Stimulated activated CD8-positive, alpha-beta memory T cell treated with anti-CD3 and anti-CD28 coated beads, Interleukin-2, amount 100 ng/mL, for 48 hours (primary cell): ENCODE results near the gene CXCL12.

Experiments
- DNase-seq, 2 donors: peaks; one replicate each; pipeline ENCODE4 v3.0.0-alpha.2; 2020; ENCODE audit warnings: low read depth in 2 of 2

CXCL12 gene

DNA sequence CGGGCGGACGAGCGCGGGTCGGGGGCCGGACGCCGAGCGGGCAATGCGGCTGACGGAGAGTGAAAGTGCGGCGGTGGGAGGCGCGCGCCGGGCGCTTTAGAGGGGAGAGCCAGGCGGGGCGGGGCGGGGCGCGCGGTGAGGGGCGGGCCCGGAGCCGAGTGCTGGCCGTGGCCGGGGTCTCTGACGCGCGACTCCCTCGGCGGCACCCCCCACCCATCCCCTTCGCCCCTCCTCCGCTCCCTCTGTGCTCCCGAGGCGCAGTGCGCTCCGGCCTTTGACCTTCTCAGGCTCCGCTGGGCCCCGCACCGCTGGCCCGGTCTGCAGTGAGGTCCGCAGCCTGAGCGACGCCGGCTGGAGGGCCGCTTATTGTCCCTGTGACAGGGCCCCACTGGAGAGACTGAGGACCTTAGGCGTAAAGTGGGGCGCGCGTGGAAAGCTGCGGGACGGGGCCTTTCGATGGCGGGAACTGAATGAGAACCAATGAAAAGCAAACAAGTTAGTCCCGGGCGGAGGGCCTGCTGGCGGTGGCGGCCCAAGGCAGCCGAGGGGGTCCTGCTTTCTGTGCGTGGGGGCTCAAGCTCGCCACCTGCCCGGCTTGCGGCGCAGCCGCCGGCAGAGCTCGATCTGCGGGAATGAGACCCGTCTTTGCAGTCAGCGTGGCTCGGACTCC is at the start of gene CXCL12:
TSS of gene CXCL12 (minus strand) at position 72 of the 670 bp plus-strand sequence. CDS start 92 bp downstream, outside the sequence.
- DNase-seq = no peak

DNA sequence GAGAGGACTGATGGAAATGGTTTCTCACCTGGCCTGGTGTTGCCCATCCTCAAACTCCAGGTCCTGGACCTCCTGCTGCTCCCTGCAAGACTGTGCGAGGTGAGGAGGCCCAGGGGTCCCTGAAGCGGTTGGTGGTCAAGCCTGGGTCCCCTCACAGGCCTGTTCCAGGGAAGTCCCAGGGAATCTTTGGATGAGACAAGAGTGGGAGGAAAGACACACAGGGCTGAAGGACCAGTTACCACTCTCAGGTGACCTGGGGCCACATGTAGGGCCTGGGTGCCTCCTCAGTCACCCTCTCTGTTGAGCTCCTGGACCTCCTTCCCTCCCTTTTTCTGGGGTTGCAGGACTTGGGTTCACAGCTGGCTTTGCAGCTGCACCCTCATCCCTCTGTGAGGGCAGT is 42.6 kb upstream of the CXCL12 start:
- no peak for DNase-seq

DNA sequence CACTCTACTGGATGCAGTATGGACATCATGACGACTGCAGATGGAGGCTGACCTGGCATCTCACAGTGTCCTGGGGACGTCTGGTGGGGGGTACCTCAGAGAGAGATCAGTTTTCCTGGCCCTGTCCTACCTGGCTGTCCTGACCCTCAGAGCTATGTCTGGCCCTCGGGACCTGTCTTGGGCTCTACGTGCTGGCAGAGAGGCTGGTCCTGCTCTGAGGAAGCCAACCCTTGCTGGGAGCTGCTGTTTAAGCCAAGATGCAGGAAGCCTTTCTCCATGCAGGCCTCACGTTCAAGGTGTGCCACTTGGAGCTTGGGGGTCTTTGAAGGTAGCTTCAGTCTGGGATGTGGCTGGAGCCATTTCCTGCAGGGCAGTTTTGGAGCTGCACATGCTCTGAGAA is 42.1 kb upstream of the CXCL12 start:
- no peak for DNase-seq

DNA sequence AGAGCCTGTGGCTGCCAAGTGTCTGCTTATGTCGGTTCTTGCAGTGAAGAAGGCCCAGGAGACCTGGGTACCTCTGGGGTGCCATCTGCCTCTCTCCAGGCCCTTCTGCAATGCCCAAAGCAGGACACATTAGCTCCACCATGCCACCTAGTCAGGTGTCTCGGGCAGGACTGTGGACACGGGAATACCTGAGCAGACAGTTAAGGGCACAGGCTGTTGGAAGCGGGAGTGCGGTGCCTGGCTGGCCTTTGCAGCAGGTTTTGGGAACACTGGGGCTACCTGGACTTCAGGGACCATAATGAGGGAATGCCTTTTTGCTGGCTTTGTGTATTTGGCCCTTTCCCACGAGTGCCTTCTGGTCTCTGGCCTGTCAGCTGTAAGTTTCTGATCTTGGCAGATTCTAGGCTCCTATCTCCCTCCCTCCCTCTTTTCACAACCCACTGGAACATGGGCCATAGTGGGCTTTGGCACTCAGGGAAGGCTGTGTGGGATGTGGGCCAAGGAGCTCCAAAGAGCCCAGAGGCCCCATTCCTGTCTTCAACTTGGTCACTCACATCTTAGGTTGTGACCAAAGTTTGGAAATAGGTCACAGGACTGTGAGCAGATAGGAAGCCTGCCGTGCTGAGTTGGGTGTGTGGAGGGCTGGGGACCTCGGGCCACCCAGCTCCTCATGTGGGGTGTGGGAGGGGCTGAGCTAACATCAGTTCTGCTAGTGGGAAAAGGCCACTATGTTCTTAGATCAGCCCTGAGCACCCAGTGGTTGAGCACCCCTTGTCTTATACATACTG is 41.5 kb upstream of the CXCL12 start:
- DNase-seq = no peak

DNA sequence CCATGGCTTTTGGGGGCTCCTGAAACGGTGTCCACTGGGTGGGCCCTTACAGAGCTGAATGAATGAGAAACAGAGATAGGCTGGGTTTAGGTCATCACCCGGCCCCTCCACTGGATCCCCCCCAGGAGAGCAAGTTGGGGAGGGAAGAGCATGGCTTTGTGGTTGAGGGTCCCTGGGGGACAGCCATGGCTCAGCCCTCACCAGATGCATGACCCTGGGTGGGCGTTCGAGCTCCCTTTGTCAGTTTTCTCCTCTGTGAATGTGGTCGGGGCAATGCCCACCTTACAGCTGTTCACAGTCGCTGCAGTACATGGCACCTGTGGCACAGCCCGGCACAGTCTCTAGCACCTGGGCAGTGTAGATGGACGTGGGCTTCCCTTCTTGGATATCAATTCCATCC is 40.6 kb upstream of the CXCL12 start:
- DNase-seq = no peak

DNA sequence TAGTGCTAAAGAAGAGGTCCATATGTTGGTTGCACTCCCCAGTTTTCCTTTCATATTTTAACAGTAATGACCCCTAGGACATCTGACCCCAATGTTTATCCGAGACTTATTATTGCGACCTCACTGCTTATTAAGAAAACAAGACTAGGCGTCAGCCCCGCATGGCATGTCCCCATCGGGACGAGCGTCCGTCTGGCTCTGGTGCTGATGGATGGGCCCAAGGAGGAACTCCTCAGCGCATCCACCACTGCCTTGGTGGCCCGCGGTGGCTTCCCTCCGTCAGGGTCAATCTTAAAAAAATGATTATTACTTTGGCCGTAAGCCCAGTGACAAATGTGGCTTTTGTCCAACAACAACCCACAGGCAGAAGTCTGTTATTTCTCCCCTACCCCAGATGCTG is 40.1 kb upstream of the CXCL12 start:
- no peak for DNase-seq

DNA sequence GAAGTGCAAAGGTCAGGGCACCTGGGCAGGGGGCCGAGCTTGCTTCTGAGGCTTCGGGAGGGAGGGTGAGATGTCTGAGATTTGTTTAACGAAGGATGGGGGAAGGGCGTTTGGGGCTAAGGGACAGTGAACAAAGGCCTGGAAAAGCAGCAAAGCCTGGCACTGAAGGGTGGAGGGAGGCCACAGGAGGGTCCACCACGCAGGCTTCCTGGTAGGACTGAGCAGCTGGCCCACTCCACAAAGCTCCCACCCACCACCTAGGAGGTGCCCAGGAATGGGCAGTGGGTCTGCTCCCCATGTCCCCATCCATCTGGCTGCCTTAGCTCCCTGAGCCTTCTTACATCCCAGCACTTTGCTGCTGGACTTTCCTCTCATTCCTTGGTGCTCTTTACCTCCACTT is 39.4 kb upstream of the CXCL12 start:
- no peak for DNase-seq

DNA sequence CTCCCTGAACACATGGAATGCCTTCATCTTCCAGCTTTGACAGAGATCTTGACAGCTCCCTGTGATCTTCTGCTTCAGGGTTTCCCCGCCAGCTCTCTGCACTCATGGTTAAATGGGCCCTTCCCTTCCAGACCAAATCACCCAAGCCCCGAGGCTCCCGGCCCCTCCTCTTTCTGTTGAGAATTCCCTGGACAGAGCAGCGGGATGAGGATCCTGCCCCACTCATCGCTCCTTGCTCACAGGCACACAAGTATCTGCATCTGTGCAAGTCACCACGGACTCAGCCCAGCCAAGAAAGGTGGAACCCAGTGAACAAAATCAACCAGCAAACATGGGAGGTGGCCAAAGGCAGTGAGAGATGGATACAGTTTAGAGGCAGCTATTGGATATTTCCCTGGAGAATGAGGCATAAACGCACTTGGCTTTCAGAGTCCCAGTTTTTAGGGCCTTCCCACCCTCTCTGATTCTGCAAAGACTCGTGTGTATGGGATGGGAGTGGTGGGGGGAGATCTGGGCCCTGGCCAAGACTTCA is 37.7 kb upstream of the CXCL12 start:
- no peak for DNase-seq

DNA sequence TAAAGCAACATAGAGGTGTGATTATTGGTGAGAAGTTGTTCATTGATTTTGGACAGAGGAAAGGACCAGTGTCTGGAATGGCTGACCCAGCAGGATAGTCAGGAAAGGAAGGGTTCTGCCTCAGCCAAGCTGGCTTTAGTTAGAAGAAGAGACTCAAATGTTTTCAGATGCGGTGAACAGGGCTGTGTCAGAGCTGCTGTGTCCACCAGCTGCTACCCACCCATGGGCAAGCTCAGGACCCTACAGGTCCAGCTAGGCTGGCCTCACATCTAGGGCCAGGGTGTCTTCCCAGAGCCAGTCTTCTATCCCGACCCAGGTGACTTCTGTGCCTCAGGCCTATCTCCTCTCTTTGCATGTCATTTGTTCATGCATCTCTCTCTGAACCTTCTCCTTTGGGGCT is 37.3 kb upstream of the CXCL12 start:
- DNase-seq = no peak

DNA sequence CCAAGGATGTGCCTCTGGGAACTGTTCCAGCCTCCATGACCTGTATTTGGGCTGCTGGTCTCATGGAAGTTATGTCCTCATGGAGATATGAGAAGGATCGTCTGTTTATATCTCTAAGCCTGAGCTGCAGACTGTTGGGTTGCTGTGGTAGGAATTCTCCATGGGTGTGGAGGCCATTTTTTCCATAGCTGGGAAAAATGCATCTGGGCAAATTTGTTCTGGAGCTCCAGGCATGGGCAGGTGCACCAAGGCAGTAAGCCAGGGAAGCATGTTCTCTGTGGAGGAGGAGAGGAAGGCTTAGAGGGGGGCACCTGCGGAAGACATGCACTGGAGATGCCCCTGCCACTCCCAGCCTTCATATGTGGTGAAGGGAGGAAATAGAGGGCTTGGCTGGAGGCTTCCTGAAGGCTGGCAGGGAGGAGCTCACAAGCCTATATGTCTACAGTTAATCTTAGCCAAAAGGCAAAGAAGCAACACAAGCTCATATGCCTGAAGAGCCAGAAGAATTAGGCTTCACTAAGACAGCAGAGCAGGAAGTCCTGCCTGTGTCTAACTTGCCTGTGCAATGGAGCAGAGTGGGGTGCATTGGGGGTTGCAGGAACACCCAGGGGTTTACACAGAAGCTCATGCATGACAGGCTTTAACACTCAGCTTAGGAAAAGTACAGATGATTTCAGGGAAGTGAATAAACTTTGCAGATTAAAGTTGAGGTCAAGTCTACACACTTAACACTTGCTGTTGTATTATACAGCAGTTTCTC is 35.1 kb upstream of the CXCL12 start:
- DNase-seq = no peak

DNA sequence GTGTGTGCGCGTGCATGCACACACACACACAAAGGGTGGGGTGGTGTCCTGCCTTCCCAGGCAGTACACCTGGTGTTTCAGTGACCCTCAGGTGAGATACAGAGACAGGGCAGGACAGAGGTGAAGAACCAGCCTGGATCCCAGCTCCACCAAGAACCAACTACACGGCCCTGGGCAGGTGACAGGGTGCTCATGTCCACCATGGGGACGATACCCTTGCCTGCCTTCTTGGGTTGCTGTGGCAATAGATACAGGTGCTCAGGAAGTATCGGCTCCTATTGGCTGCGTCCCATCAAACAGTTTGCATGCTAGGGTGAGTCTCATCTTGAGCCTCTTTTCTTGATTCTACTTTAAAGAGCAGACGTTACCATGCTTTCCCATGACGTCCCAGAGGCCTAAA is 33.7 kb upstream of the CXCL12 start:
- no peak for DNase-seq

DNA sequence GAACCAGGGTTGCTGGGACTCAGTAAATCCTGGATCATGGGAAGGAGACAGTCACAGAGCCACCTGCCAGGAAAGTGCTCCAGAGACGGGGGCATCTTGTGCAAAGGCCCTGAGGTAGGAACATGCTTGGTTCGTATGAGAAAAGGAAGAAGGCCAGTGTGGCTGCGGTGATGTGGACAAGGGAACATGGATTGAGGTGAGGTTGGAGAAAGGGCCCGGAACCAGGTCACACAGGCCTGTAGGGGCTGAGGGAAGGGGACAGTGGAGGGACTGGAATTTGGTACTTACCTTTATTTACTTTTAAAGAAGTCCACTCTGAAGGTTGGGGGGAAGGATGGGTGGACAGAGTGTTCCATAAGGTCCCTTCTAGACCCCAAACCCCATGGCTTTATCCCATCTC is 32.9 kb upstream of the CXCL12 start:
- DNase-seq = no peak

DNA sequence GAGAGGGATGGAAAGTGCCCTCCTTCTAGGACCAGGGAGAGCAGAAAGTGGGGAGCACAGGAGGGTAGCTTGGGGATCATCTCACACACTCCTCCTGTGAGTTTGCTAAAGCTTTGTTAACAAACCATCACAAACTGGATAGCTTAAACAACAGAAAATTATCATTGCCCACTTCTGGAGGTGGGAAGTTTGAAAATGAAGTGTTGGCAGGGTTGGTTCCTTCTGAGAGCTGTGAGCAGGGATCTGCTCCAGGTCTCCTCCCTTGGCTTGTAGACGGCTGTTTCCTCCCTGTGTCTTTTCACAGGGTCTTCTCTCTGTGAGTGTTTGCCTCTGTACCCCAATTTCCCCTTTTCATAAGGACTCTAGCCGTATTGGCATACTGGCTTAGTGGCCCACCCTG is 32.0 kb upstream of the CXCL12 start:
- DNase-seq = no peak

DNA sequence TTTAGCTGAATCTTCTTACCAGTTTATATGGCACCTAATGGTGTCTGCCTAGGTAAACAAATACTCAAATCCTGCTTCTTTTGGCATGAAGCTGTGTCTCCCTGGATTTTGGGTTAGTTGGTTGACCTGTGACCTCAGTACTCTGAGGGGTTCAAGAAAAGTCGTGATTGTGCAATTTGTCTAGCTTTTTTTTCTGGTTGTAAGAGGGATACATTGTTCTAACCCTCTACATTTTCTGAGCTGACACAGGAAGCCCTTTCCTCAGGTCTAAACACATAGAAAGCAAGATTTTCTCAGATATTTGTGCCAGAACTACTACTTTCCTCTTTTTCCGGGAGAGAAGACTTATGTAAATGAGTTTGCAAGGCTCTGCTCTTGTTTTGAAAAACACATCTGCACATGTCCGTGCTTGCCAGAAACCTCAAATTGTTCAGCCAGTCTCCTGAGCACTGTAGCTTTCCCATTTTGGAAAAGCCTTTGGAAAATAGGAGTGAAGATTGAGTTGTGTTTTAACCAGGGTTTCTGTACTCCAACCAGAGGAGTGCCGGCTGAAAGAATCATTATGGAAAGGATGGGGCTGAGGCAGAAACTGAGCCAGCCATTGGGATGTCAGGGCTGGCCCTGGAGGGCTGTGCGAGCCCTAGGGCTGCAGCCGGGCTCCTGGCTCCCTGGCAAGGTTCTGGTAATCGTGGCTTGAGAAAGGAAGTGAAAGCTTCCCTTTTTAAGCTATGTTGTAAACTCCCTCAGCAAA is 31.3 kb upstream of the CXCL12 start:
- no peak for DNase-seq

DNA sequence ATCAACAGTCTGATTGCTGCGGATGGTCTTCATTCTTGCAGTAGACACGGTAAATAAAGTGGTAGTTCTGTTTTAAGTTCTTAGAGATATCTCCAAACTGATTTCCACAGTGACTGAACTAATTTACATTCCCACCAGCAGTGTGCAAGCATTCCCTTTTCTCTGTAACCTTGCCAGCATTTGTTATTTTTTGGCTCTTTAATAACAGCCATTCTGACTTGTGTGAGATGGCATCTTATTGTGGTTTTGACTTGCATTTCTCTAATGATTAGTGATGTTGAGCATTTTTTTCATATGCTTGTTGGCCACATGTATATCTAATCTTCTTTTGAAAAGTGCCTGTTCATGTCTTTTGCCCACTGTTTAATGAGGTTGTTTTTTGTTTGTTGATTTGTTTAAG is 30.2 kb upstream of the CXCL12 start:
- DNase-seq = no peak

DNA sequence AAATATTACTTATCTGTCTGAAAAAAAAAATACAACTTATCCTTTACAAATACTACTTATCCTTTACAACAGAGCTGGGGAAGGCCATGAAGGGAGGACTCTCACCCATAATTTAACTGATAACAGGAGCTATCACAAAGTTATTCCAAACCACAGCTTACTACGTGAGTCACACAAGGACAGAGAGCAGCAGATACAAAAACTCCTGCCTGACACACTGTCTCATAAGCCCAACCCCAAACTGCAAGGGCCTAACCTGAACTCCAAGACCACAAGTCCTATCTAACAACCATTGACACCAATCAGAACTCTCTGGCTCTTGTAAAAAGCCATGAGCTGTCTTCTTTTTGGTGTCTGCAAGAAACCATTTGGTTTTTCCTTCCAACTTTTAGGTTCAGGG is 28.5 kb upstream of the CXCL12 start:
- no peak for DNase-seq

DNA sequence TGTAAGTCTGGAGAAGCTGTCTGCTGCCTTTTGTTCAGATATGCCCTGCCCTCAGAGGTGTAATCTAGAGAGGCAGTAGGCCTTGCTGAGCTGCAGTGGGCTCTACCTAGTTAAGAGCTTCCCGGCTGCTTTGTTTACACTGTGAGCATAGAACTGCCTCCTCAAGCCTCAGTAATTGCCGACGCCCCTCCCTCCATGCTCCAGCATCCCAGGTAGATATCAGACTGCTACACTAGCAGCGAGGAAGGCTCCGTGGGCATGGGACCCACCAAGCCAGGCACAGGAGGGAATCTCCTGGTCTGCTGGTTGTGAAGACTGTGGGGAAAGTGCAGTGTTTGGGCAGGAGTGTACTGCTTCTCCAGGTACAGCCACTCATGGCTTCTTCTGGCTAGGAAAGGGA is 26.4 kb upstream of the CXCL12 start:
- DNase-seq = no peak

DNA sequence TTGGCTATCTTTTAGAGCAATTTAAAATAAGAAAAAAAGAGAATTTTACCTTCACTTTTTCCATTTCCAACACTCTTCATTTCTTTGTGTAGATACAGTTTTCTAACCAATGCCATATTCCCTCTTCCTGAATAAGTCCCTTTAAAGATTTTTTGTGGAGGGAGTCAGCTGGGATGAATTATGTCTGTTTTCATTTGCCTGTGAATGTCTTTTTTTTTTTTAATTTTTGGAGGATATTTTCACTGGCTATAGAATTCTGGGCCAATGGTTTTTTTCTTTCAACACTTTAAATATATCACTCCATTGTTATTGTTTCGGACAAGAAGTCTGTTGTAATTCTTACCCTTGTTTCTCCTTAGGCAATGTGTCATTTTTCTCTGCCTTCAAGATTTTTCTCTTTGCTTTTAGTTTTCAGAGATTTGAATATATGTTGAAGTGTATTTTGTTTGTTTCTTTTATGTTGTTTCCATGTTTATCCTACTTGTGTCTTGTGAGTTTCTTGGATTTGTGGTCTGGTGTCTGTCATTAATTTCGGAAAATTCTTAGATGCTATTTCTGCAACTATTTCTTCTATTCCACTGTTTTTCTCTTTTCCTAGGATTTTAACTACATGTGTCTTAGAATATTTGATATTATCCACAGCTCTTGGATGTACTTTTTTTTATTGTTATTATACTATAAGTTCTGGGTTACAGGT is 20.0 kb upstream of the CXCL12 start:
- DNase-seq = no peak

DNA sequence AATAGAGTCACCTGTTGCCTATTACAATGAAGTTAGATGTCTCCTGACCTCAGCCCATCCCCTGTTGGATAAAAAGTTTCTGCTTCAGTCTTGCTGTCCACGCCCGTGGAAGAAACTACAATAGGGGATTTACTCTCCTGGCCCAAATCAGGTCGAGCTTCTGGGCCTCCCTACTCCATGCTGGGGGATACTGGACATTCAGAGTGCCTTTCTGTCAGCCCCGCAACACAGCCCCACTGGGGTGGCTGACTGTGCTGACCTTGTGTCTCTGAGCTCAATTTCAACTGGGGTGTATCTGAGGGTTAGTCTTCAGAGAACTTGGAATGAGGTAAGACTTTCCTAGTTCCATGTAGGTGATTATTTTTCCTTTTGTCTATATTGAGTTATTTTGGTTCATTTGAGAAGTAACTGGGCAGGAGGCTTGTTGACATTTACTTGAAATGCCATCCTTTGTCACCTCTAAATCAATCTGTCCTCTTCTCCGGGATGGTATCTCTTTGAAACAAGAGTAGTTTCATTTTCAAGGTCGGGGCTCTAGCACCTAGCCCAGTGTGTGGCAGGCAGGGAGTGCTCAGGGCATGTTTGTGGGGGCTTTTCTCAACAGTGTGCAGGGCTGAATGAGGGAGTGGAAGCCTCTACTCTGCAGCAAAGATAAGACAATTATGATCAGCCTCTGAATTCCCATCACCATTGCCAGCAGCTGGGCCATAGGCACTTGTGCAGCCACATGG is 17.7 kb upstream of the CXCL12 start:
- DNase-seq = no peak

DNA sequence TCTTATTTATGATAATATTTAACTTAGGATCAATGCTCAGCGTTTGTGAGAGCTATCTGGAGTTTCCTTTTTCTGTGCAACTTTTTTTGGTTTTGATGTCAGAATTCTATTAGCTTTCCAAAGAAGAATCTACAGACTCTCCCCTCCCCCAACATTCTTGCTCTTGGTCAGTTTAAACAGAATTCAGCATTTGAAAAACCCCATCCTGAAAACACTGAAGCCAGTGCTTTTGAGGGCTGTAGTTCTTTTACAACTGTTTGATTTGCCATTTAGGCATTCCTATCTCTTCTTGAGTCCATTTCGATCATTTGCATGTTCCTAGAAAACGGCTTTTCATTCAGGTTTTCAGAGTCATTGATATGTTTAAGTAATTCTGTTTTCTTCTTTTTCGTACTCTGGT is 15.6 kb upstream of the CXCL12 start:
- DNase-seq = no peak
